HFFc6 (cell line): ENCODE results near the gene ZSCAN10. TPM values are rescaled to one million over a fixed set of nuclear protein-coding genes. Genes with fewer than 3 reads are reported as not detected.

Source experiments
- DNase-seq: peaks from one replicate; pipeline ENCODE4 v3.0.0-alpha.2; 2018
- H3K27ac Mint-ChIP-seq: 2 replicates; pipeline ENCODE4 v1.8.0; 2020; ENCODE audit warnings: mild to moderate bottlenecking, mixed read lengths
- H3K27me3 Mint-ChIP-seq: 2 replicates; pipeline ENCODE4 v1.8.0; 2021; ENCODE audit warnings: mild to moderate bottlenecking, moderate library complexity, mixed read lengths; ENCODE audit not compliant: insufficient read depth
- H3K36me3 Mint-ChIP-seq: 2 replicates; pipeline ENCODE4 v1.8.0; 2021; ENCODE audit warnings: low read depth, mixed read lengths
- H3K4me1 Mint-ChIP-seq: 2 replicates; pipeline ENCODE4 v1.8.0; 2020; ENCODE audit warnings: low read depth, mixed read lengths
- H3K4me3 Mint-ChIP-seq: 2 replicates; pipeline ENCODE4 v1.8.0; 2020; ENCODE audit warnings: mild to moderate bottlenecking, moderate library complexity, mixed read lengths
- H3K9me3 Mint-ChIP-seq: 2 replicates; pipeline ENCODE4 v1.8.0; 2020; ENCODE audit warnings: mild to moderate bottlenecking, mixed read lengths
- CTCF ChIP-seq: fragments of 200-600 bp; sonication (generic); IDR thresholded peaks from 2 replicates; pipeline ENCODE4 v1.5.0; 2021; ENCODE audit warnings: antibody characterized with exemption, mild to moderate bottlenecking
- total RNA-seq, 6 experiments: library from RNA; stranded (reverse); fragmentation: NEBNext Ultra II Directional; extraction: Animal tissue kit (Norgen Biotek cat#: 25700); gene quantifications; 2 replicates in 1 of 6; 3 replicates in 5 of 6; pipeline ENCODE4 v1.2.3, GENCODE V29; 2021

Gene ZSCAN10
- total RNA-seq, 6 experiments from 2014 or later = not detected

DNA sequence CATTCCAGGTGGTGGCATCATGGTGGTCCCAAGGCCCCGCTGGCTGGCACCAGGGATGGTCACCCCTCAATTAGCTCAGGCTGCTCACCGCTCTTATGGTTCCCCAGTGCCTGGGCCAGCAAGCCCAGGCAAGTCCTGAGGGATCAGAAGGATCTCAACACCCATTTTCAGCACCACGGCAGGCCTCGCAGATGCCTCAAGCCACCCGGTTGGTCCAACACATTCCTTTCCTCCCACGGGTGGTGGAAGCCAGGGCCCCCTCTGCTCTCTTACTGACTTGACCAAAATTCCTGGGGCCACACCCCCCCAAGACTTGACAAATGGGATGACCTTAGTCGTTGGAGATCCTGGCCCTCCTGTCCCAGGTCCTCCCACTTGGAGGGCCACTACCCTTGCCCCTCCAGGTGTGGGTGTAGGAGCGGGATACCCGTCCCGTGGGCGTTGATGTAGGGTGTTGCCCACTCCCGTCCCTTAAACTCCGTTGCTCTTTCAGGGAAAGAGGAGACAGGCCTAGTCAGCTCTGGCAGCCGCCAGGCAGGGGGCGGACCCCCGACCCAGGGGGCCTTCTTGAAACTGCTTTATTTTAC, 19.2 kb upstream of the ZSCAN10 start:
- Mint-ChIP-seq H3K4me1 (peaks cover 17% of the 10 kb centered on the region), H3K36me3 (no peaks in the 10 kb centered on the region), H3K9me3 (no peaks in the 10 kb centered on the region), H3K4me3 (no peak overlapping the region), H3K27ac (no peak overlapping the region), H3K27me3 (no peaks in the 10 kb centered on the region; the same call in 1 of the 2 replicates)
- TF ChIP-seq CTCF = no peak
- DNase-seq = no peak

- H3K4me1 Mint-ChIP-seq = peaks cover 27% of the 10 kb centered on the region
- H3K9me3 Mint-ChIP-seq = no peaks in the 10 kb centered on the region
- no peak overlapping the region for H3K27ac Mint-ChIP-seq
- no peaks in the 10 kb centered on the region for H3K36me3 Mint-ChIP-seq
- no peak overlapping the region for H3K4me3 Mint-ChIP-seq
- peak; percentile 30 for TF ChIP-seq CTCF
- no peaks in the 10 kb centered on the region; the same call in 1 of the 2 replicates for H3K27me3 Mint-ChIP-seq
- DNase-seq = no peak
Observed at GRCh38 chr16:3115561-3115960, 16.5 kb upstream of the ZSCAN10 start.

DNA sequence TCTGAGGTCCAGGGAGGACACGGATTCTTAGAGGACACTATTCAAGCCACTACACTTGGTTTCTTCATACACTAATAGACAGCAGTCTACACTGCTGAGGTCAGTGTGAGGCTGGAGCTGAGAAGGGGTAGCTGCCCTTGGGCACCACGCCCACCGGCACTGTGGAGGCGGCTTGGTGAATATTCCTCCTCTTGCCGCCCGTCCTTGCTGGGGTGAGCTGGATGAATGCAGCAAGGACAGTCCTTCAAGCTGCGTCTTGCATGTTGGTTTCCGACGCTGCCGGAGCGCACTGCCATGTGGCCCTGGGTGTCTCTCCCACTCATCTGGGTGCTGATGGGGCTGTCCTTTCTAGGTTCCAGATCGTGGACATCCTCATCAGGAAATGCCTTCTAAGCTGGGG, 15.9 kb upstream of the ZSCAN10 start:
- TF ChIP-seq CTCF = no peak
- no peaks in the 10 kb centered on the region; the same call in 1 of the 2 replicates for H3K27me3 Mint-ChIP-seq
- no peaks in the 10 kb centered on the region for H3K36me3 Mint-ChIP-seq
- DNase-seq = no peak
- no peaks in the 10 kb centered on the region for H3K9me3 Mint-ChIP-seq
- peaks cover 27% of the 10 kb centered on the region for H3K4me1 Mint-ChIP-seq
- no peak overlapping the region for H3K27ac Mint-ChIP-seq
- peak overlapping the region; percentile 35; the same call in 1 of the 2 replicates for H3K4me3 Mint-ChIP-seq

DNA sequence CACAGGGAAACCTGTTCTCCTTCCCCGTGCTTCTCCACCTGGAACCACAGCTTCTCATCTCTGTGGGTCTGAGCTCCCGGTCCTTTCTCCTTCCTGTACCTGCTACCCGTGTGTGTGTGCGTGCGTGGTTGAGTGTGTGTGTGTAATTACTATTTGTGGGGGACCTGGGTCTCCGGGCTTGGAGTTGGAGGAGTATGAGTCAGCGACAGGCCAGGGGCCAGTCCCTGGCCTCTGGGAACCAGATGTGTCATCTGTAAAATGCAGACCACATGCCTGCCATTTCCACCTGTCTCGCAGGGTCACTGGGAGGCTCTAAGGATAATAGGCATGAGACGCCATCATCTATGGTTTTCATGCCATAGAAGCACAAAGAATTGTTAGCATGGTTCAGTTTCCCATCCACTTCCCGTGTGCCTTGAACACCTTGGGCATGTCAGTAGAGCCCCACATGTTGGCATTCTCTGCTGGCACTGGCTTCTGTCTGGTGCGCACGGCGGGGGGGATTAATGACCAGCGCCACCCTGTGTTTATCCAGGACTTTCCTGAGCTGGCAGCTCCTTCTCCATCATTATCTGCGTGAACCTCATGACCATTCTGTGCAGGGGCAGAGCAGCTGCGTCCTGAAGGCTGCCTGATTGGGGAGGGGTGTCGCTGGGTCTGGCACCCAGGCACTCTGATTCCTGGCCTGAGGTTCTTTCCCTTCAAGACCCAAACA, 14.8 kb upstream of the ZSCAN10 start:
- Mint-ChIP-seq H3K9me3 (no peaks in the 10 kb centered on the region), H3K27me3 (no peaks in the 10 kb centered on the region; the same call in 1 of the 2 replicates), H3K4me1 (peaks cover 27% of the 10 kb centered on the region), H3K27ac (no peak overlapping the region; the same call in 1 of the 2 replicates), H3K36me3 (no peaks in the 10 kb centered on the region), H3K4me3 (peak overlapping the region; percentile 85)
- peak; percentile 22 for DNase-seq
- no peak for TF ChIP-seq CTCF

- Mint-ChIP-seq H3K27me3 (no peaks in the 10 kb centered on the region), H3K36me3 (no peaks in the 10 kb centered on the region), H3K9me3 (no peaks in the 10 kb centered on the region), H3K27ac (peak overlapping the region; percentile 49), H3K4me1 (peaks cover 27% of the 10 kb centered on the region), H3K4me3 (peak overlapping the region; percentile 85)
- TF ChIP-seq CTCF = no peak
- DNase-seq = no peak
Observed at GRCh38 chr16:3112881-3113574, 13.9 kb upstream of the ZSCAN10 start.
